ENCODE measurements around the gene RAB31. TPM values are rescaled to one million over a fixed set of nuclear protein-coding genes. Genes with fewer than 3 reads are reported as not detected.

The RAB31 gene
- total RNA-seq, 6 donors from 2014 or later = 40.3 to 128 (median 95.8) TPM

- peaks cover 2 to 14% (median 7%) of the 10 kb centered on the region in 4 donors for H3K4me1 ChIP-seq
- ATAC-seq (ENCODE audit: low FRiP score in 2 of 2) (no peak), DNase-seq (no peak)
- TF ChIP-seq POLR2AphosphoS5 (IDR thresholded peaks at IDR 0.05) (no peak), EP300 (IDR thresholded peaks at IDR 0.05) (no peak), CTCF (IDR thresholded peaks at IDR 0.05) (no peak), POLR2A (IDR thresholded peaks at IDR 0.05) (no peak)
- no peaks in the 10 kb centered on the region for H3K9me3 ChIP-seq
- H3K27me3 ChIP-seq = no peaks in the 10 kb centered on the region
- WGBS, 2 donors = 95 to 100% methylated on average over 3 of the region's 3 CpGs
- H3K4me3 ChIP-seq = no peak overlapping the region
- no peak overlapping the region for H3K27ac ChIP-seq
- no peaks in the 10 kb centered on the region for H3K36me3 ChIP-seq
Measured at GRCh38 chr18:9689253-9689652, 18.8 kb upstream of the RAB31 start.

- Histone ChIP-seq H3K27me3 (no peaks in the 10 kb centered on the region), H3K27ac (no peak overlapping the region), H3K9me3 (no peaks in the 10 kb centered on the region), H3K4me3 (no peak overlapping the region), H3K4me1 (peaks cover 0 to 3% (median 1%) of the 10 kb centered on the region in 4 donors), H3K36me3 (no peaks in the 10 kb centered on the region)
- ATAC-seq (ENCODE audit: low FRiP score in 2 of 2) (no peak), DNase-seq (no peak)
- no peak for TF ChIP-seq CTCF (IDR thresholded peaks at IDR 0.05)
- TF ChIP-seq EP300 (IDR thresholded peaks at IDR 0.05) = no peak
- TF ChIP-seq POLR2AphosphoS5 (IDR thresholded peaks at IDR 0.05) = no peak
- TF ChIP-seq POLR2A (IDR thresholded peaks at IDR 0.05) = no peak
- 86 to 98% methylated on average over 3 of the region's 3 CpGs for WGBS, 2 donors
Measured at GRCh38 chr18:9690418-9691188, 17.5 kb upstream of the RAB31 start.

- DNase-seq = no peak
- Histone ChIP-seq H3K4me3 (no peak overlapping the region), H3K27me3 (no peaks in the 10 kb centered on the region), H3K27ac (no peak overlapping the region), H3K36me3 (no peaks in the 10 kb centered on the region), H3K4me1 (peaks cover 0 to 6% (median 3%) of the 10 kb centered on the region in 4 donors), H3K9me3 (no peaks in the 10 kb centered on the region)
- no peak for TF ChIP-seq POLR2AphosphoS5 (IDR thresholded peaks at IDR 0.05)
- no peak for TF ChIP-seq CTCF (IDR thresholded peaks at IDR 0.05)
- TF ChIP-seq EP300 (IDR thresholded peaks at IDR 0.05) = no peak
- TF ChIP-seq POLR2A (IDR thresholded peaks at IDR 0.05) = no peak
- no peak for ATAC-seq (ENCODE audit: low FRiP score in 2 of 2)
- 72 to 85% methylated on average over 1 of the region's 1 CpG for WGBS, 2 donors
Measured at GRCh38 chr18:9691235-9691634, 16.9 kb upstream of the RAB31 start.

- Histone ChIP-seq H3K4me1 (peaks cover 0 to 6% (median 3%) of the 10 kb centered on the region in 4 donors), H3K27ac (no peak overlapping the region), H3K27me3 (no peaks in the 10 kb centered on the region), H3K36me3 (no peaks in the 10 kb centered on the region), H3K4me3 (no peak overlapping the region), H3K9me3 (no peaks in the 10 kb centered on the region)
- ATAC-seq (ENCODE audit: low FRiP score in 2 of 2) = no peak
- no peak for DNase-seq
- no peak for TF ChIP-seq POLR2A (IDR thresholded peaks at IDR 0.05)
- TF ChIP-seq POLR2AphosphoS5 (IDR thresholded peaks at IDR 0.05) = no peak
- TF ChIP-seq EP300 (IDR thresholded peaks at IDR 0.05) = no peak
- no peak for TF ChIP-seq CTCF (IDR thresholded peaks at IDR 0.05)
- WGBS, 2 donors = 74 to 89% methylated on average over 5 of the region's 5 CpGs
Measured at GRCh38 chr18:9694174-9694573, 13.9 kb upstream of the RAB31 start.

Data from upper lobe of left lung (tissue), 6 donors.